OCI-LY7 (cell line): ENCODE results near the gene MAN1C1. TPM values are rescaled to one million over a fixed set of nuclear protein-coding genes. Genes with fewer than 3 reads are reported as not detected.

Experiments
- BruUV-seq: library from RNA; stranded (reverse); fragments of 400-500 nt; replicated peaks from 2 replicates; lab custom pipeline; 2021; lab: Mats Ljungman, UMichigan
- CTCF ChIA-PET: fragments of 300-600 bp; sonication (Branson Sonifier 250); formaldehyde crosslinking; loops from one replicate; lab custom pipeline; 2022; ENCODE audit warnings: antibody characterized with exemption; ENCODE audit not compliant: unreplicated experiment; lab: Charles Lee
- POLR2A ChIA-PET: fragments of 300-600 bp; sonication (Branson Sonifier 250); formaldehyde crosslinking; loops from one replicate; lab custom pipeline; 2022; ENCODE audit warnings: antibody characterized with exemption; lab: Charles Lee
- DNase-seq: peaks from one replicate; pipeline ENCODE4 v3.0.0-alpha.2; 2015; ENCODE audit warnings: low spot score
- H2AFZ ChIP-seq: fragments of 200-600 bp; sonication (generic), shearing (Covaris generic); 2 replicates; pipeline ENCODE4 v1.6.1; 2014; ENCODE audit warnings: mild to moderate bottlenecking, antibody characterized with exemption, low read length, moderate library complexity
- H3K27ac ChIP-seq: fragments of 200-600 bp; sonication (generic); 2 replicates; pipeline ENCODE4 v1.5.1; 2014; ENCODE audit warnings: mixed run types, low read depth, mild to moderate bottlenecking, moderate library complexity, low read length, inconsistent platforms; ENCODE audit not compliant: poor library complexity, severe bottlenecking
- H3K36me3 ChIP-seq: fragments of 200-600 bp; sonication (generic); 2 replicates; pipeline ENCODE4 v1.6.1; 2014; ENCODE audit warnings: mild to moderate bottlenecking, antibody characterized with exemption, low read length, moderate library complexity, mixed read lengths; ENCODE audit not compliant: insufficient read depth
- H3K4me1 ChIP-seq: fragments of 200-600 bp; sonication (generic); 2 replicates; pipeline ENCODE4 v1.5.1; 2014; ENCODE audit warnings: mild to moderate bottlenecking, low read length; ENCODE audit not compliant: insufficient read depth, poor library complexity, severe bottlenecking
- H3K4me2 ChIP-seq: fragments of 200-600 bp; sonication (generic); 2 replicates; pipeline ENCODE4 v1.6.1; 2014; ENCODE audit warnings: mild to moderate bottlenecking, low read length
- H3K4me3 ChIP-seq: fragments of 200-600 bp; sonication (generic); 2 replicates; pipeline ENCODE4 v1.5.1; 2014; ENCODE audit warnings: mild to moderate bottlenecking, low read depth, low read length; ENCODE audit not compliant: poor library complexity, severe bottlenecking
- H3K79me2 ChIP-seq: fragments of 200-600 bp; sonication (generic); 2 replicates; pipeline ENCODE4 v1.6.1; 2016; ENCODE audit warnings: low read depth, mild to moderate bottlenecking, low read length, moderate library complexity, mixed read lengths; ENCODE audit not compliant: insufficient read depth
- H3K9me2 ChIP-seq: fragments of 200-600 bp; sonication (generic); 2 replicates; pipeline ENCODE4 v1.6.1; 2016; ENCODE audit warnings: mild to moderate bottlenecking, low read length, mixed read lengths; ENCODE audit not compliant: insufficient read depth
- H3K9me3 ChIP-seq: fragments of 200-600 bp; sonication (generic); 2 replicates; pipeline ENCODE4 v1.6.1; 2014; ENCODE audit warnings: mild to moderate bottlenecking, mixed run types, low read length, mixed read lengths
- H4K20me1 ChIP-seq: fragments of 200-600 bp; sonication (generic); 2 replicates; pipeline ENCODE4 v1.6.1; 2014; ENCODE audit warnings: mild to moderate bottlenecking, antibody characterized with exemption, low read length, moderate library complexity, mixed read lengths; ENCODE audit not compliant: insufficient read depth
- EZH2phosphoT487 ChIP-seq: fragments of 200-600 bp; sonication (generic); IDR thresholded peaks from 2 replicates; pipeline ENCODE4 v1.6.1; 2018; ENCODE audit warnings: low read depth, borderline replicate concordance, mild to moderate bottlenecking, mixed run types, antibody characterized with exemption, low read length, moderate library complexity, mixed read lengths
- intact Hi-C: fragments of 100-400 bp; cut with micrococcal nuclease; formaldehyde crosslinking; loops from one replicate; pipeline ENCODE4 v1.10.0; 2022; ENCODE audit not compliant: unreplicated experiment
- total RNA-seq, 2 experiments: library from RNA; depleted of rRNA in 1 of 2; stranded (reverse); fragments of >200 nt in 1 of 2; shearing (Covaris generic) in 1 of 2; gene quantifications; 2 replicates each; pipeline ENCODE4 v1.2.3, GENCODE V29; 2014 to 2022
- TF ChIP-seq, protein P1 (sequence below): fragments of 200-600 bp; sonication (generic); conservative IDR thresholded peaks from 2 replicates; pipeline ENCODE4 v1.5.1; 2014; ENCODE audit warnings: mild to moderate bottlenecking, antibody characterized with exemption, low read length, moderate library complexity, mixed read lengths

The MAN1C1 gene
- total RNA-seq, 2 experiments from 2014 or later = 3.0 to 4.9 TPM

DNA sequence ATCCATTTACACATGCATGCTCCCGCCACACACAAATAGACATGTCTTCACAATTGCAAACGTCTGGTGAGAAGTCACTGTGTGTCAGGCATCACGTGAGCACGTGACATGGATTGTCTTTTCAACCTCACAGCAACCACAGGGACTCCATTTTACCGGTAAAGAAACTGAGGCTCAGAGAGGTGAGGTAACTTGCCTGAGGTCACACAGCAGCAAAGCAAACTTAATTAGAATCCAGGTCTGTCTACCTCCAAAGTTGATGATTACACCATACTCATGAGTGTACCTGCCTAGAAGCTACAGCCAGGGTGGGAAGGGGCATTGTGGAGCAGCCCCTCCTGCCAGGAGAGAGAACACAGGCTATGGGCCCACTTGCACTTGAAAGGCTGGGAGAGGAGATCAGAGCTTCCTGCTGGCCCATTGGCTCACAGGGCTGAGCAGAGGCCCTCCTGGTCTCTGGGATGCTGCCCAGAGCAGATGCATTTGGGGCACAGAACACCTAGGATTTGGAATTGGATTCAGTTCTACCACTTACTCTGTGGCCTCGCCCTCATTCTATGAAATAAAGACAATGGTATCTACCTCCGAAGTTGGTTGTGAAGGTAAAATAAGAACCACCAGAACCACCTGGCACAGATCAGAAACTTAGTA, 139.0 kb downstream of the MAN1C1 start:
- Histone ChIP-seq H3K9me3 (no peaks in the 10 kb centered on the region), H3K27ac (no peak overlapping the region), H3K4me2 (no peak overlapping the region), H3K4me1 (peaks cover 10% of the 10 kb centered on the region), H4K20me1 (no peaks in the 10 kb centered on the region), H3K36me3 (no peaks in the 10 kb centered on the region), H3K79me2 (no peaks in the 10 kb centered on the region), H3K4me3 (no peak overlapping the region), H2AFZ (no peak overlapping the region), H3K9me2 (no peaks in the 10 kb centered on the region)
- ChIA-PET POLR2A (no interaction called here), CTCF (no interaction called here)
- TF ChIP-seq, protein P1, sequence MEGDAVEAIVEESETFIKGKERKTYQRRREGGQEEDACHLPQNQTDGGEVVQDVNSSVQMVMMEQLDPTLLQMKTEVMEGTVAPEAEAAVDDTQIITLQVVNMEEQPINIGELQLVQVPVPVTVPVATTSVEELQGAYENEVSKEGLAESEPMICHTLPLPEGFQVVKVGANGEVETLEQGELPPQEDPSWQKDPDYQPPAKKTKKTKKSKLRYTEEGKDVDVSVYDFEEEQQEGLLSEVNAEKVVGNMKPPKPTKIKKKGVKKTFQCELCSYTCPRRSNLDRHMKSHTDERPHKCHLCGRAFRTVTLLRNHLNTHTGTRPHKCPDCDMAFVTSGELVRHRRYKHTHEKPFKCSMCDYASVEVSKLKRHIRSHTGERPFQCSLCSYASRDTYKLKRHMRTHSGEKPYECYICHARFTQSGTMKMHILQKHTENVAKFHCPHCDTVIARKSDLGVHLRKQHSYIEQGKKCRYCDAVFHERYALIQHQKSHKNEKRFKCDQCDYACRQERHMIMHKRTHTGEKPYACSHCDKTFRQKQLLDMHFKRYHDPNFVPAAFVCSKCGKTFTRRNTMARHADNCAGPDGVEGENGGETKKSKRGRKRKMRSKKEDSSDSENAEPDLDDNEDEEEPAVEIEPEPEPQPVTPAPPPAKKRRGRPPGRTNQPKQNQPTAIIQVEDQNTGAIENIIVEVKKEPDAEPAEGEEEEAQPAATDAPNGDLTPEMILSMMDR = no peak
- no peak for TF ChIP-seq EZH2phosphoT487
- intact Hi-C loops = no loop called here
- DNase-seq = no peak
- BruUV-seq = no TSS peak

DNA sequence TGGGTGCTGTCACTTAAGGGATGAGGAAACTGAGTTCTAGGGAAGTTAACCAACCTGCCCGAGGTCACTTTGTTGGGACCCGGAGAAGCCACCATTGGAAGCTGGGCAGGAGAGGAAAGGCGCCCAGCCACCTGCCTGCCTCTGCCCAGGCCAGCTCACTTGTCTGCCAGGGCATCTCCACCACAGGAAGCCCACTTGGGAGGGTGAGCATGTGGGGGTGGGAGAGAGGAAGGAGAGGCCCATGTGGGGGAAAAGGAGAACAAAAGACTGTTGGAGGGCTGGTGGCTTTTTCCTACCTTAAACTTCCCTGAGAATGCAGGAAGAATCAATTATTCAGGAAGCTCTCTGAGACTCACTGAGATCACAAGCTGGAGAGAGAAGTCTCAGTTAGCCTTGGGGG, 139.6 kb downstream of the MAN1C1 start:
- TF ChIP-seq, protein P1 = no peak
- no peak for TF ChIP-seq EZH2phosphoT487
- no peak for DNase-seq
- intact Hi-C loops = no loop called here
- ChIA-PET POLR2A (no interaction called here), CTCF (no interaction called here)
- peaks cover 10% of the 10 kb centered on the region for H3K4me1 ChIP-seq
- no peaks in the 10 kb centered on the region for H3K79me2 ChIP-seq
- H3K27ac ChIP-seq = no peak overlapping the region
- H3K9me3 ChIP-seq = no peaks in the 10 kb centered on the region
- H4K20me1 ChIP-seq = no peaks in the 10 kb centered on the region
- H3K4me2 ChIP-seq = no peak overlapping the region
- no peak overlapping the region for H2AFZ ChIP-seq
- H3K36me3 ChIP-seq = no peaks in the 10 kb centered on the region
- H3K9me2 ChIP-seq = no peaks in the 10 kb centered on the region
- BruUV-seq = no TSS peak
- no peak overlapping the region for H3K4me3 ChIP-seq

DNA sequence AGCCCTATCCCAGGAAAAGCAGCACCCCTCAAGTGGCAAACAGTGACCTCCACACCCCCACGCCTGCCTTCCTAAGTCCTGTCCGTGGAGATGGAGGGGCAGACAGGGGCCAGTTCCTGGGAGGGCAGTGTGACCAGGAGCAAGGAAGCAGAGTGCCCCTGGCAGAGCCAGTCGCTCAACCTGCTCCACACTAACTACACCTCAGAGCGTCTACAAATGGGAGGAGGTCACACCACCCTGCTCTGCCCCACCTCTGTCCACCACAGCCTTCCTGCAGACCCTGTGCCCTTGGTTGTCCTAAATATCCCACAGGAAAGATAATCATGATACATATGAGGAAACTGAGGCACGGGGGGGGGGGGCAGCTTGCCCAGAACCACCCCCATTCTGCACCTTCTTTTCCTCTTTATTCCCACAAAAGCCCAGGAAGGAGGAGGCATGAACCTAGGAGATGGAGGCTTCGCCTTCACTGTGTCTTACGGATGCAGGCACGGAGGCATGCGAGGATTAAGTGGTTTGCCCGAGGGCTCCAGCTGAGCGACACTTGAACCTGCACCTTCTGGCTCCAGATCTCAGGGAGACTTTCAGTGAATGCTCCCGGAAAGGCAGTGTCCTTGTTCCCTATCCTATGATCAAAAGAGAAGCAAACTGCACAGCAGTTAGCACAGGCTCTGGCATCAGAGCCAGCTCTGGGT, 140.7 kb downstream of the MAN1C1 start:
- DNase-seq = no peak
- BruUV-seq = no TSS peak

More for the DNA sequence above, 140.7 kb downstream of the MAN1C1 start:
- Histone ChIP-seq H3K27ac (no peak overlapping the region), H3K4me2 (no peak overlapping the region), H3K36me3 (no peaks in the 10 kb centered on the region), H3K79me2 (no peaks in the 10 kb centered on the region), H3K9me2 (no peaks in the 10 kb centered on the region), H2AFZ (no peak overlapping the region), H3K4me1 (peaks cover 10% of the 10 kb centered on the region), H4K20me1 (no peaks in the 10 kb centered on the region), H3K9me3 (no peaks in the 10 kb centered on the region), H3K4me3 (no peak overlapping the region)
- ChIA-PET CTCF (interaction anchor here (0.6 kb wide), 1 partner anchor 53 kb away, joined by 3 read pairs; no protein-coding TSS in a partner anchor), POLR2A (no interaction called here)
- no peak for TF ChIP-seq EZH2phosphoT487
- TF ChIP-seq, protein P1 = no peak
- intact Hi-C loops = no loop called here
